ENCODE measurements around the gene ZDHHC6. TPM values are rescaled to one million over a fixed set of nuclear protein-coding genes. Genes with fewer than 3 reads are reported as not detected.
A peak's percentile ranks its signal among the peaks of the same experiment; 100 is the strongest.

The ZDHHC6 gene
- total RNA-seq, 1 donor, result 31.5 TPM

GRCh38 chr10:112446055-112446854, 459 bp downstream of the ZDHHC6 start:
- no peak for DNase-seq (ENCODE audit: low read depth)
- H3K4me3 ChIP-seq (ENCODE audit: low read depth, low read length), result peak overlapping the region; percentile 100
- no peak for TF ChIP-seq CTCF (IDR thresholded peaks at IDR 0.05; ENCODE audit: insufficient read depth, low read depth, low read length)

GRCh38 chr10:112442063-112442462, 4.7 kb downstream of the ZDHHC6 start:
- DNase-seq (ENCODE audit: low read depth), result no peak
- no peak for TF ChIP-seq CTCF (IDR thresholded peaks at IDR 0.05; ENCODE audit: insufficient read depth, low read depth, low read length)
- H3K4me3 ChIP-seq (ENCODE audit: low read depth, low read length), result no peak overlapping the region

GRCh38 chr10:112441520-112441919, 5.2 kb downstream of the ZDHHC6 start:
- TF ChIP-seq CTCF (IDR thresholded peaks at IDR 0.05; ENCODE audit: insufficient read depth, low read depth, low read length), result no peak
- no peak overlapping the region for H3K4me3 ChIP-seq (ENCODE audit: low read depth, low read length)
- DNase-seq (ENCODE audit: low read depth), result no peak

- H3K4me3 ChIP-seq (ENCODE audit: low read depth, low read length), result no peak overlapping the region
- no peak for DNase-seq (ENCODE audit: low read depth)
- TF ChIP-seq CTCF (IDR thresholded peaks at IDR 0.05; ENCODE audit: insufficient read depth, low read depth, low read length), result no peak
Measured at GRCh38 chr10:112438356-112438755, 8.4 kb downstream of the ZDHHC6 start.

GRCh38 chr10:112434988-112435619, 11.6 kb downstream of the ZDHHC6 start:
- DNase-seq (ENCODE audit: low read depth), result peak; percentile 61
- H3K4me3 ChIP-seq (ENCODE audit: low read depth, low read length), result no peak overlapping the region
- peak; percentile 45 for TF ChIP-seq CTCF (IDR thresholded peaks at IDR 0.05; ENCODE audit: insufficient read depth, low read depth, low read length)

GRCh38 chr10:112433136-112433535, 13.6 kb downstream of the ZDHHC6 start:
- DNase-seq (ENCODE audit: low read depth), result no peak
- H3K4me3 ChIP-seq (ENCODE audit: low read depth, low read length), result no peak overlapping the region
- TF ChIP-seq CTCF (IDR thresholded peaks at IDR 0.05; ENCODE audit: insufficient read depth, low read depth, low read length), result no peak
